AG10803 (cell line): ENCODE measurements around the gene SIGLEC10.

Experiments
- DNase-seq: peaks from one replicate; pipeline ENCODE4 v3.0.0; 2010; ENCODE audit warnings: low read depth
- H3K4me3 ChIP-seq: 2 replicates; pipeline ENCODE4 v1.5.1; 2011; ENCODE audit warnings: mild to moderate bottlenecking, low read length, control low read depth
- TF ChIP-seq, protein P1 (sequence below): conservative IDR thresholded peaks from 2 replicates; pipeline ENCODE4 v1.5.1; 2011; ENCODE audit warnings: mild to moderate bottlenecking, low read length, control low read depth, inconsistent platforms

Gene SIGLEC10

DNA sequence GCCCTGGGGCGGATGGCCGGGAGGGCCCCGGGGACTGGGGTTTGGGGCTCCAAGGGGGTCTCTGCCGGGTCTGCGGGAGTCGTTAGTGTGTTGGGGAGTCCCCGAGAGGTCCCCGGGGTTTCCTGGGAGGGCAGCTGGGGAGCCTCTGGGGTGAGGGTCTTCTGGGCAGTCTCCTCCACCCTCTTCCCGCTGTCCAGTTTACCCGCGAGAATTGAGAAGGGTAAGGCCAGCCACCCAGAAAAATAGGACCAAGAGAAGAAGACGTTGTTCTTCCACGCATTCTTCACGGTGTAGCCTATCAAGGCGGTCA, 50.2 kb downstream of the SIGLEC10 start:
- TF ChIP-seq, protein P1, sequence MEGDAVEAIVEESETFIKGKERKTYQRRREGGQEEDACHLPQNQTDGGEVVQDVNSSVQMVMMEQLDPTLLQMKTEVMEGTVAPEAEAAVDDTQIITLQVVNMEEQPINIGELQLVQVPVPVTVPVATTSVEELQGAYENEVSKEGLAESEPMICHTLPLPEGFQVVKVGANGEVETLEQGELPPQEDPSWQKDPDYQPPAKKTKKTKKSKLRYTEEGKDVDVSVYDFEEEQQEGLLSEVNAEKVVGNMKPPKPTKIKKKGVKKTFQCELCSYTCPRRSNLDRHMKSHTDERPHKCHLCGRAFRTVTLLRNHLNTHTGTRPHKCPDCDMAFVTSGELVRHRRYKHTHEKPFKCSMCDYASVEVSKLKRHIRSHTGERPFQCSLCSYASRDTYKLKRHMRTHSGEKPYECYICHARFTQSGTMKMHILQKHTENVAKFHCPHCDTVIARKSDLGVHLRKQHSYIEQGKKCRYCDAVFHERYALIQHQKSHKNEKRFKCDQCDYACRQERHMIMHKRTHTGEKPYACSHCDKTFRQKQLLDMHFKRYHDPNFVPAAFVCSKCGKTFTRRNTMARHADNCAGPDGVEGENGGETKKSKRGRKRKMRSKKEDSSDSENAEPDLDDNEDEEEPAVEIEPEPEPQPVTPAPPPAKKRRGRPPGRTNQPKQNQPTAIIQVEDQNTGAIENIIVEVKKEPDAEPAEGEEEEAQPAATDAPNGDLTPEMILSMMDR, result no peak
- no peak for DNase-seq
- H3K4me3 ChIP-seq, result peak overlapping the region; percentile 76

DNA sequence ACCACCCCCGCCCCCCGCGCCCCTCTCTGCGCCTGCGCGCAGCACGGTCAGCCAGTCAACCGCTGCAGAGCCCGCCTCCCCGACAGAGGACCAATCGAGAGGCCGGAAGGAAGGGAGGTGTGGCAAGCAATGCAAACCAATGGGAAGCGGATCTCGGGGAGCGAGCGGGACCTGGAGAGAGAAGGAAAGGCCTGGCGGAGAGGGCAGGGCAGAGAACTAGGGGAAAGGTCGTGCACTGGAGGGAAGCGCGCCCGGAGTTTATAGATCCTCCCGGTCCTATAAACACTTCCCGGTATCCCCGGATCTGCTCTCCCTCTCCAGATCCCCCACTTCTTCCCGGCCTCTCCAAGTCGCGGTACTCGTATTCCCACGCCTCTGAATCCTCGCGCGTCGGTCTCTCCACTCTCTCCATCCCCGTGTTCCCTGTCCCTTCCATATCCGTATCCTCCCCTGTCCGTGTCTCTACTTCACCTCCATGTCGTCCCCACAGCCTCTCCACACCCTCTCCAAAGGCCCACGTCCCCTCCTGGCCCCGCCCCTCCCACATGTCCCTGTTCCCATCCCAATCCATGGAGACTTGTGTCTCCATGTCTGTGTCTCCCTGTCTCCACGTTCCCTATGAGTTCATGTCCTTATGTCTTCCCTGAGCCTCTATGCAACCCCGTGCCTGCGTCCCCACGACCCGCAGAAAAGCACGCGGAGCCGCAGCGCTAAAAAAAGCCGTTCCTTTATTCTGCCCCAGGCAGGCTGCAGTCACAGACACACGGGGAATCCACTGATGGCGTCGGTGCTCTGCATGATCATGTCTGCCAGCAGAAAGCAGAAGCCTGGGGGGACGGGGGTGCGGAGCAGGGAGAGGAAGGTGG, 50.8 kb downstream of the SIGLEC10 start:
- DNase-seq, result peak; percentile 97
- TF ChIP-seq, protein P1, result no peak
- H3K4me3 ChIP-seq, result peak overlapping the region; percentile 94

DNA sequence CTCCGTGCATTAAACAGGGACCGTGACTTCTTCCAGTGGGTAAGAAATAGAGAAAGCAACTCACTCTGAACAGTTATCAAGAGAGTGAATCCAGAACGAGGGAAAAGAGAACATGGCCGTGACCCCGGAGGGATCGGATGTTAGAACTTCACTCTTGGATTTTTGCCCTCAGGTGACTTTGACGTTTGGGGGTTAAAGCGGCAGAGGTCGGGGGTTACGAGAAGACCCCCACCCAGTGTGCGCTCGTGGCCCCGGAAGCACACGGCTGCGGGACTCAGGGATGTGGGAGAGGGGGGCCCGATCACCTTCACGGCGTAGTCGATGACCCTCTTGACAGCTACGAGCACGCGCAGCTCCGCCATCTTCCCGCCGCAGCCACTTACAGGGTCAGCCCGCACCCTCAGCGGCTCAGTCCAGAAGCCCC, 51.5 kb downstream of the SIGLEC10 start, which contains the start of gene ETFB:
TSS of gene ETFB (minus strand) at position 424 of the 424 bp plus-strand sequence. CDS start at position 362, 62 bp downstream.
- TF ChIP-seq, protein P1, result no peak
- H3K4me3 ChIP-seq, result peak within 1 kb of the TSS; percentile 94

DNA sequence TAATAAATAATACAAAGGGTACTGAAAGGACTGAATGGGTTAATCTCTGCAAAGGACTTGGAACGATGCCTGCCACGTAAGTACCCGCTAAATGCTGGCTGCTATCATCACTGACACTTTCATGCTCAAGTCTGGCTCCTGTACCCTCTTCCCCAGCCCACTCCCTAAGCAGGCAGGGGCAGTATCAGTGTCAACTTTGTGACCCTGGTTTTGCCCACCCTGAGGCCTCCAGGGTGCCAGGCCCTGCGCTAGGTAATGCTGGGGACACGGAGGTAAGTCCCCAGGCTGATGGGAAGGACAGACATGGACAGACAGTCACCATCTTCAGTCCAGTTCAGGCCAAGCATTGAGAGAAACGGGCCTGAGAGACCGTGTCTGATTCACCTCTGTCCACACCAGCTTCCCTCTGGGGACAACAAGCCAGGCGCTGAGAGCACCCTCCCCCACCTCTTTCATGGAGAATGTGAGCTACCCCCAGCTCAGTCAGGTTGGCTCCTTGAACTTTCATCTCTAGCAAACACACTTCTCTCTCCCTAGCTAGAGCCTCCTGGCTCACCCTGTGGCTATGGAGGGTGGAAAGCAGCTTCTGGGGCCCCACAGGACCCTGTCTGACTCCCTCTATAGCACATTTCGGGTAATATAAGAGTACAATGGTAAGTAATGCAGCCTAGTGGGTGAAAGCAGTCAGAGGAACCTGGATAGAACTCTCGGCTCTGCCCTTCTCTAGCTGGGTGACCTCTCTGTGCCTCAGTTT, 52.1 kb downstream of the SIGLEC10 start:
- peak overlapping the region; percentile 94 for H3K4me3 ChIP-seq
- DNase-seq, result peak; percentile 41
- TF ChIP-seq, protein P1, result peak; percentile 31

More for the DNA sequence above, 51.5 kb downstream of the SIGLEC10 start, which contains the start of gene ETFB:
- no peak for DNase-seq

DNA sequence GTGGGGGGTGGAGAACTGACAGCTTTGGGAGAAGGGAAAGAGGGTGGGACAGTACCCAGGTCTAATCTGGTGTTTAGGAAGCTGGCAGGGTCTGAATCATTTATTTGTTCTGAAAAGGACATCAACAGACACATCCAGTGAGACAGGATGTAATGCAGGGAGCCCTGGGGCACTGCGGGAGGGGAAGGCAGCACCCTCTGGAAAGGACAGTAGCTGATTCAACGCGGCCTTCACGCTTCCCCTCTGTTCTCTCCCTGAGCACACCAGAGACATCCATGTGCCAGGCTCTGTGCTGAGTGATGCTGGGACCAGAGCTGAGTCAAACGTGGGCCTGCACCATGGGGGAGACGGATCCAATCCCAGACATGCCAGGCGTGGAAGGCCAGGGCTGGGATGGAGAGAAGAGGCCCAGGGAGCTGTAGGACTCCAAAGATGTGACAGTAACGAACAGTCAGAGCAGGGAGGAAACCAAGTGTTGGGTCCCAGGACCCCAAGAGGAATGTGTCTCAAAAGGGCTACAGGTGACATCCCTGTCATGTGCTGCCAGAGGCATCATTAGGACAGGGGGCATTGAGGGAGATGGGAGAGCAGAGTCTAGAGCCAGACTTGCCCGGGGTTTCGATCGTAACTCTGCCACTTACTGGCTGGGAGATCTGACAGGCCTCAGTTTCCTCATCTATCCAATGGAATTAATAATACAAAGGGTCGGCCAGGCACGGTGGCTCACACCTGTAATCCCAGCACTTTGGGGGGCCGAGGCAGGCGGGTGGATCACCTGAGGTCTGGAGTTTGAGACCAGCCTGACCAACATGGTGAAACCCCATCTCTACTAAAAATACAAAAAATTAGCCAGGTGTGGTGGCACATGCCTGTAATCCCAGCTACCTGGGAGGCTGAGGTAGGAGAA, 53.0 kb downstream of the SIGLEC10 start:
- no peak overlapping the region for H3K4me3 ChIP-seq
- TF ChIP-seq, protein P1, result no peak
- DNase-seq, result no peak

DNA sequence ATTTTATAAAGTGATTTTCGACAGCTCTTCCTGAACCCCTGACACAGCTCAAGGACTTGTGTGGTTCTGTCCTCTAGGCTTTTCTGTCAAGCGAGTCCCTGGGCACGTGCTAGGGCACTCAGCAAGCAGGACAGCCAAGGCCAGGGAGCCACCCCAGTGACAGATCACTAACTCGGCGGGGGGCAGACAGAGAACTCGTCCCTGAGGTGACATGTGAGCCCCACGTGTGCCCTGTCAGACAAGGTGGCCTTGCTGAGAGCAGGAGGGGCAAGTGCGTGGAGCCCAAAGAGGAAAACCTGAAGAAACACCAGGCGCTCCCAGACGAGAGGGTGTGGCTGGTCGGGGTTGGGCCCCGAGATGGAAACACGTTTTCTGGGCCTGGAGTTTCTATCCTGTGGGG, 56.2 kb downstream of the SIGLEC10 start:
- no peak for DNase-seq
- no peak overlapping the region for H3K4me3 ChIP-seq
- TF ChIP-seq, protein P1, result no peak
